HG02870 (cell line): ENCODE data around the gene CDK5R1.
"Not testable (repeated sequence)": the region's sequence is repeated elsewhere in the genome, so short reads cannot be mapped to it uniquely, and the experiment has no call there.

Experiments
- ATAC-seq: cut with Tn5 transposase; IDR thresholded peaks from one replicate; pipeline ENCODE4 v1.9.1; 2021; ENCODE audit warnings: mild to moderate bottlenecking, moderate library complexity; ENCODE audit not compliant: unreplicated experiment

Gene CDK5R1

DNA sequence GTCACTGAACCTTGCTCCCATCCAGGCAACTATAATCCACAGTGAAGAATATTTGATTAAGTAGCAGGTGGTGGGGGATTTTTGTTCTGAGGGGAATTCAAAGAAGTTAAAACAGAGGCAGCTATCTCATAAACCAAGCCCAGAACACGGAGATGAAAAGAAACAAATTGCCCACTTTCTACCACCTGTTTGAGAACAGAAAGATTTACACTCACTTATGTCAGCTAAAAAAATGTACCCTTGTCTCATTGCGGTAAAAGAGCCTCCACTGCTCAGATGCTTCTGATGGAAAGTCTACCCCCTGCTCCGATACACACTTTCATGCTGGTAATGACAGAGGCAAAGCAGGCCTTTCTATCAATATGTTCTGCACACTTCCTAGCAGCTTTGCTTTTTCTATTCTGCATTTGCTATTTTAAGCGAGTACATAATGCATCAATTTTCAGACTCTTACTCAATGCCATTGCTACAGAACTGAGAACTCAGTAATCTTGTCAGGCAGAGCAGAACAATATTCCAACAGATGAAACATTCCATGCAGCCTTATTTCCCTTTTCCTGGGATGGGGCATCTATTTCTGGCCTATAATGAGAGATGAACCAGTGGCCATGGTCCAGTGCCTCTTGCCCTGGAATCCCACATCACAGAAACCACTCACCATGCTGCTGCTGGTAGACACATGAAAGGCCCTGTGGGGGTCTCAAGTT is 29.0 kb downstream of the CDK5R1 start:
- ATAC-seq = peak; percentile 49

DNA sequence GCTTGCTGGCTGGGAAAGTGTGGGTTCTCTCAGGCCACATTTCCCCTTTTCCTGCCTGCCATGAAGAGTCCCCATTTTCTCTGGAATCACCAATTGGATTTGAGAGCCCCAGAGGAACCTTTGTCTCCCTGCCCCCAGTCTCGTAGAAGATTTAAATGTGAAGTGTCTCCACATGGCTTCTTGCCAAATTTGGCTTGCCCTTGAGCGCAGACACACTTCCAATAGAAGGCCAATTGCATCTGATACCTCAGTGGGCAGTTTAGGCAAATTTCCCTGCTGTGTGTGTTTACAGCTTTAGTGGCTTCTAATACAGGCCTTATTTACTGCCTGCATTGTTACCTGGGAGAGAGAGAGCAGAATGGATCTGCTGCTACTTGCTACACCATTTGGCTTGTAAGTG is 29.7 kb downstream of the CDK5R1 start:
- no peak for ATAC-seq

DNA sequence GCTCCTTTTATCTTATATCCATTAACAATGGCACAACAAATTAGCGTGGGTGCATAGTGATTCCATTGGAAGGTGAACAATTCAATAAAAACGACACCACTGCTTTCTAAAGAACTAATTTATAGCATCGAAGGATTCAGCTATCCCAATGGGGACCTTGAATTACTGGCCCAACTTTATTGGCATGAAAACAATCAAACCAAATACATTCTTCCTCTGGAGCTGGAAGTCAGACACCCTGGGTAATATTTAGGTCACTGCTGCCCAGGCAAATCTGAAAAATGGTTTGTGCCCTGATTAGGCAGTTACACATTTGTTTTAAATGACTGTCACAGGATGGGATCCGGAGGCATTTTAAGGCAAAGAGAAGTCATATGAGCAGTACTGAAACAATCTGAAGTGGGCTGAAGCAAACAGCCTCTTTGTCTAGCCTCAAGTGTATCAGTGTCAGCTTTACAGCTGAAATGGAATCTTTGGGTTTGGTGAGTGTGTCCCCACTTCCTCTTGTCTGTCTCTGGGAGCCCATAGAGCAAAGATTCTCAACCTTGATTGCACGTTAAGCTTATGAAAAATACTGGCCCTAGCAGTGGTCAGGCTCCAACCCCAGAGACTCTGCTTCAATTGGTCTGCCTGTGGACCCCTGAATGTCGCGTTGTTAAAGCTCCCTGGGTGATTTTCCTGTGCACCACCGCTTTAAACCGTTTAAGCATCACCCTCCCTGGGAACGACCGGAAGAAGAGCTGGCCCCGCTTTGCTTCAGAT is 30.3 kb downstream of the CDK5R1 start:
- peak; percentile 46 for ATAC-seq

DNA sequence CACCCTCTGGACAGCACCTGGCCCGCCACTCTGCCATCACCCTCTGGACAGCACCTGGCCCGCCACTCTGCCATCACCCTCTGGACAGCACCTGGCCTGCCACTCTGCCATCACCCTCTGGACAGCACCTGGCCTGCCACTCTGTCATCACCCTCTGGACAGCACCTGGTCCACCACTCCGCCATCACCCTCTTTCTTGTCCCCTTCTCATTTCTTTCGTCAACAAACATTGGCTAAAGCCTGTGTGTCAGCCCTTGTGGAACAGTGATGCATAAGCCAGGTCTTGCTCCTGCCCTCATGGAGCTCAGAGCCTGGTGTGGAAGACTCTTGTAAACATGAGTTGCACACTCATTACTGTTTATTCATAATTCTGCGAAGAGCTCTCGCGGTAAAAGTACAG is 31.2 kb downstream of the CDK5R1 start:
- no peak for ATAC-seq

DNA sequence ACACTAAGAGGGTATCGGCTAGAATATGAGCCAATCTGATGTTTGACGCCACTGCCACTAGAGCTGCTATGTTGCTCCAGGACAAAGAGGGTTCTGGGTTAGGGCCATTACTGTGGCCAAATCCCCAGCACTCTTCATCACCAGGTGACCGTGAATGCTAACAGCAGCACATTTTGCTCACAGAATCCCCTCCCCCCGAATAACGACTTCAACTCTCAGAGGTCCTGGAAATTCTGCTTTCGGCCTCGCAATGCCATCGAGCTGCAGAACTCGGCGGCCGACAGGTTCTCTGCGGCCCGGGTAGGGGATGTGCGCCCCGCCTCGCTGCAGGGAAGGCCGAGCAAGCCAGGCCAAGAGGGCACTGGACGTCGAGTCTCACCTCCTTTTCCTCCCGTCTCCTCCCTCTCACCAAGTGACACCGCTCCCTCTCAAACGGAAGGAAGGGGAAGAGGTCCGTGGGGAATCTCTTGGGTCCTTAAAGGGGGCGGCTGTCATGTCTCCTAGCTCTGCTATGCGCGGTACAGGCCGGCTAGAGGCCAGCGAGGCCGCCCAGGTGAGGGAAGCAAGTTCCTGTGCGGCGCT is 31.9 kb downstream of the CDK5R1 start:
- ATAC-seq = no peak

DNA sequence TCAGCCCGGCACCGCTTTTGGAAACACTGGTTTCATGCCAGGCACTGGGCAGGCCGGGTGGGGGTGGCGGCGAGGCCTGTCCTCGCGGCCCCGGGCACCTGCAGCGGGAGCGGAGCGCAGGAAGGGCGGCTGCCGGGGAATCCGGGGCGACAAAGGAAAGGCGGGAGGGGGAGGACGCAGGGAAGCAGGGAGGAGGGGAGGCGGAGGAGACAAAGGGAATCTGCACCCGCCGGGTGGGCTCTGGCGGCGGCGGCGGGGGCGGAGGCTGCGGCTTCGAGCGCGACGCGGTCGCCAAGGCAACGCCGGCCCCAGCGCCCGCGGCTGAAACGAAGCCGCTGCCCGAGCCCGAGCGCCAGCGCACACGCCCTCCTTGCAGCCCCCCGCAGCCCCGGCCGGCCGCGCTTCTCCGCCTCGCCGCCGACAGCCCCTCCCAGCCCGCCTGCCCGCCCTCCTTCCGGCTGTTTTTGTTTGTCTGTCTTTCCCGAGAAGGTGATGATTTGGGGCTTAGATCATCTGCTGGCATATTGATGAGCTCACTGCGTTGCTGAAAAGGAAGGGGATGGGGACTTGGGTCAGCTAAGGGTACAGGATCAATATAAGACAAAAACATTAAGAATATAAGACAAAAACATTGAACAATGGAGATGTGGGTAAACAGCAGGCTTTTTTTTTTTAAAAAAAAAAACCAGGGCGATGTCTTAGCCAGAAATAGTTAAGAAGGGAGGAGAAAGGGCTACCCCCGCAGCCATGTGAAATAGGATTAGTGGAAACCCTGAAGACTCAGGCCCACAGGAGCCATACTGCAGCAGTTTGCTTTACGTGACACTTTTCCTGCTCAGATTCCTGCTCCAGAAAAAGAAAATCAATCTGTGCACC is 32.7 kb downstream of the CDK5R1 start:
- no peak for ATAC-seq

DNA sequence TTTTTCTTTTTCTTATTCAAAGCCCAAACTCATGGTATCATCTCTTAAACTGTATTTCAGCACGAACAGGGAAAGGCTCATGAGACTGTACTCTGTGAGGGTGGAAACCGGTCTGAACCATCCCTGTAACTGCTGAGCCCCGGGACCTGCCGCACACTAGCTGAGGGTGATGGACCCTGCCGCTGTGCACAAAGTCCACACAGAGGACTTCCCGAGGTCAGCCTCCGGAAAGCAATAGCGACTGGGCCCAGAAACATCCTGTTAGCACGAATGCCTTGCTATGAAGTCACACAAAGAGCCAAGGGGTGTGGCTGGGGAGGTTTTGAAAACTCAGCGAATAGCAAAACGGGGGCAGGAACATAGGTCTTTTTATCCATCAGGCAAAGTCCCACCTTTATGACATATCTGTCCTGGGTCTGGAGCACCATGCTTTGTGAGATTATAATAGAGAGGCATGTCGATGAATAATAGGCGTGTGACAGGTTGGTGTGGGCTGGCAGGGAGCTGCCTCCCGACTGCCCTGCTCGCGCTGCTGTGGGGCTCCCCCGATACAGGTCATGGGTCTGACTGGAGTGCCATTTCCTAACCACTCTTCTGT is 33.4 kb downstream of the CDK5R1 start:
- ATAC-seq = no peak

DNA sequence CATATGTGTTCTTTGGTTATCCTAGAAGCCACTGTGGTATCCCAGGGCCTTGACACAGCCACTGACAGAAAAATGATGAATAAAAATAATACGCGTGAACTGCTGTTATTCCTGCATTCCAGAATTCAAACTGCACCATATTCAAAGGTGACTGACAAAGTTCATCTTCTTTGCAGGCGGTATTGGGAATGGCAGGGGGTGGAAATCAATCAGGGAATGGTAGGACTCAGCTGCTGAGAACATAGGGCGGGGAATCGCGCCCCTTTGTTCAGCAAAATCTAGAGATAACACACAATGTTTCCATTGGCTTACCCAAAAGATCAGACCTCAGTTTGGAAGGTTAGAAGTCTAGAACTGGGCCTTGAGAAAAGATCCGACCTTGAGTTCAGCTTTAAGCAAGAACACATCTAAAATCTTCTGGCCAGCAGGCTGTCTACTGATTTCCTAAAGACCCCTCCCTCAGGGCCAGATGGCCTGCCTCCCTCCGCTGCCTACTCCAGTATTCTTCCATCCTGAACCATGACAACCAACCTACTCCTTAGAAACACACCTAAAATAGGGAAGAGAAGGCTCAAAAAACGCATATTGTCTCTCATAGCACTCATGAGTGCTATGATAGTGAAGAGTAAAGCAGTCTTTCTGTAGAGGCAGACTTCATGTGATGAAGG is 34.1 kb downstream of the CDK5R1 start:
- ATAC-seq = no peak

DNA sequence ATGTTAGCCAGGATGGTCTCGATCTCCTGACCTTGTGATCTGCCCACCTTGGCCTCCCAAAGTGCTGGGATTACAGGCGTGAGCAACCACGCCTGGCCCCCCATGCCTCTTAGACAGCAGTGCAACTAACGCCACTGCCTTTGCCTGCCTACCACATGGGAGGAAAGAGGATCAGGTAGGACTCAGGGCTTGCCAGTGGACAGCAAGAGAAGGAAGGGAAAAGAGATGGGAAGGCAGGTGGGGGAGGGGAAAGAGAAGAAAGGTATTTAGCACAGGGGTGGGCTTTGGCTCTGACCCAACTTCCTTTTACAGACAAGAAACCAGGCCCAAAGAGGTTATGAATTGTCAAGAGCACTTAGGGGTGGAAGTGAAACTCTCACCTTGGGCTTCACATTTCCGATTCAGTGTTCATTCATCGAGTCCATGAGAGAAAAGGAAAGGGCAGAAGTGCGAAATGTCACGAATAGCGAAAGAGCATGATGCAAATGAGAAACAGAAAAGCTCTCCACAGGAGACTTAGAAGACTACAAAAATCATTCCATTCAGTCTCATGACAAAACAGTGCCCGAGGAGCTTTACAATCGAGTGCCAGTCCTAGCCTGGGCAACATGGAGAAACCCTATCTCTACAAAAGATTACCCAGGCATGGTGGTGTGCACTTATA is 36.4 kb downstream of the CDK5R1 start:
- ATAC-seq = peak; percentile 50

DNA sequence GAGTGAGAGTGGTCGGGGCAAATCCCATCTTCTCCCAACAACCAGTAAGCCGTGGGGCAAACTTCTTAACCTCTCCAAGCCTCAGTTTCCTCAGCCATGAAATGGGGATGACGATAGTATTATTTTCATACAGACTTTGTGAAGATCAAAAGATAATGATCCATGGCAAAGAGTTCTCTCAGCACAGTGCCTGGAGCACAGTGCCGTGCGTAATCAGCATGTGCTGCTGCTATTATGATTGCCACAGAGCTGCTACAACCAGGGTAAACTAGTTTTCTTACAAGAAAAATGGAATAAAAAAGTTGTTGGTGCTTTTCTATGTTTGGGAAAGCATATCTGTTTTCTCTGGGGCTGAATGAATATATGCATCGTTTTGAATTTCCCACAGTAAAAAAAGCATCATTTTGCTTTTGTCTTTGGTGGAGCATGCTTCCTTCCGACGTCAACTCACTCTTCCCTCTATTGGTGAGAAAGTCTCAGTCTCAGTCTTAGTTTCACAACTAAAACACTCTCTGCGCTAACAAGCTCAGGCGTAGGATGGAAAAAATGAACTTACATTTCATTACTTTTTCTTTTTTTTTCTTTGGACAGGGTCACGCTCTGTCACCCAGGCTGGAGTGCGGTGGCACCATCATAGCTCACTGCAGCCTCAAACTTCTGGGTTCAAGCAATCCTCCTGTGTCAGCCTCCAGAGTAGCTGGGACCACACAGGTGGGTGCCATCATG is 37.2 kb downstream of the CDK5R1 start:
- ATAC-seq = no peak

DNA sequence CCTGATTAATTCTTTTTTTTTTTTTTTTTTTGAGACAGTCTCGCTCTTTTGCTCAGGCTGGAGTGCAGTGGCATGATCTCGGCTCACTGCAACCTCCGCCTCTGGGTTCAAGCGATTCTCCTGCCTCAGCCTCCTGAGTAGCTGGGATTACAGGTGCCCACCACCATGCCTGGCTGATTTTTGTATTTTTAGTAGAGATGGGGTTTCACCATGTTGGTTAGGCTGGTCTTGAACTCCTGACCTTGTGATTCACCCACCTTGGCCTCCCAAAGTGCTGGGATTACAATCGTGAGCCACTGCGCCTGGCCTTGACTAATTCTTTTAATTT is 37.7 kb downstream of the CDK5R1 start:
- ATAC-seq = not testable (repeated sequence)

DNA sequence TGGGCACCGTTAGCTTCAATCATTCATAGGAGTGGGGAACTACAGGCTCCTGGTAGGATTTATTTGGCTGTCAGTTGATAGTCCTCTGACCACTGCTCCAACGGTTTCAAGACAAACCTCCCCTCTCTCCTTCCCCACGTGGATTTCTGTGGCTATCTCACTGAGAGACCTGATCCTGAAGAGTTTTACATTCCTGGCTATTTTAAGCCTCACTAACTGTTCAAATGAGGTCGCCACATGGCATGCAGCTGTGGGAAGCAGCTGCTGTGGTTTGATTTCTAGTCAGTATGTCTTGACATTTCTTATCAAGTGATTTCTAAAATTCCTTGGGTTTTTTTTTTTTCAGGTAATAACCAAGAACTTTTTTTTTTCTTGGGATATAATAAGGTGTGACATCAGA is 38.3 kb downstream of the CDK5R1 start:
- ATAC-seq = no peak

DNA sequence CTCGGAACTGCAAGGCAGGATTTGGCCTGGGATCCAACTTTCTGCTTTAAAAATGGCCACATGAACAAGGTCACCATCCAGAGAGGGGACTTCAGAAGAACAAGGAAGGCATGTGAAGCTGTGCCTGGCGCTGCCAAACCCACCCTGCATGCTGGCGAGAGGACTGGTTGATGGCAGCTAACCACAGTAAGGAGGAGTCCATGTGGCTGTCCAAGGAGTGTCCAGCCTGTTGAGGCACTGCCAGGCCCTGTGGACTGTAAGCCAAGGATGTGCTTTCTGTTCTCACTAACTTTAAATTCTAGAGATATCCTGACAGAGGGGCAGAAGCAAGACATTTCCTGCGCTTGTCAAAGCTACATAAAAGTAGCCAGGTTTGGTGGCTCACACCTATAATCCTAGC is 40.4 kb downstream of the CDK5R1 start:
- ATAC-seq = no peak

DNA sequence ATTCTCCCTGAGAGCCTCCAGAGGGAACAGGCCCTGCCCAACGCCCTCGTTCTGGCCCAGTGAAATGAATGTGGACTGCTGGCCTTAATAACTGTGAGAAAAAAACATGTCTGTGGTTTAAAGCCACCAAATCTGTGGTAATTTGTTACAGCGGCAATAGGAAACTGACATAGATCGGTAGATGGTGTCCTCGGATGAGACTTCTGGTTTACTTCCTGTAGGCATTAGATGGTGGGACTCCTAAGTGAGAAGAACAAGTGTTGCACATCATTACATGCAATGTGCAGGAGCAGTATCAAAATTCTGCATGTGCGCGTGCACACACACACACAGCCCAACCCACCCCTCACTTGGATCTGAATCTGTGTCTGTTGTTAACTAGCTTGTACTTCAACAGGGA is 42.0 kb downstream of the CDK5R1 start:
- no peak for ATAC-seq

DNA sequence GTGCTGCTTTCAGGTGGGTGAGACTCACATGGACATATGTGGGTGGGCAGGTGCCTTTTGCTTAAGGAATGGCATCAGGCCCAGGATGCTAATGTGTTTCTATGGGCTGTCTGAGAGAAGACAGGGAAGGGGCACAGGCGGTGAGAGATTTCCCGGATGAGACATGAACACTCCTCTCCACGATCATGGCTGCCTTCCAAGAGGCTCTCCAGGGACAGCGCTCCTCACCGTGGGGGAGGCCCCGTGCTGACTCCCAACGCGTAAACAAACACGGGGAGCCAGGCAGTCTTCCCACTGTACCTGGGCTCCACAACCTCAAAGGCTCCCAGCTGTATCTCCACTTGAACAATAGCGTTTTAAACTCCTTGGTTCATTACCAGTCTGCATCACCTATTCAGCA is 42.8 kb downstream of the CDK5R1 start:
- no peak for ATAC-seq

DNA sequence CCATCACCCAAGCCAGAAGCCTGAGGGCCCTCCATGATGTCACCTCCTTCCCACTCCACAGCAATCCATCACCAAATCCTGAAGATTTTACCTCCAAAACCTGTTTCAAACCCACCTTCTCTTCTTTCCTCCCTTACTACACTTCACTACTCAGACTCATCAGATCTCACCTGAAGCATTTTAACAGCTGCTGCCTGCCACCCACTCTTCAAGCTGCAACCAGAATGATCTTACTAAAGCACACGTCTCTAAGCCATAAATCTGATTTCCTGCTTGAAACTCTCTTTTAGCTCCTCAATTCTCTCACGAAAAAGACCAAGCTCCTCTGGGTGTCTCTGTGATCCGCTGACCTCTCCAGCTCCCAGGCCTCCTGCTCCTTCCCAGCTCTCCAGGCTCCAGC is 46.5 kb downstream of the CDK5R1 start:
- no peak for ATAC-seq

DNA sequence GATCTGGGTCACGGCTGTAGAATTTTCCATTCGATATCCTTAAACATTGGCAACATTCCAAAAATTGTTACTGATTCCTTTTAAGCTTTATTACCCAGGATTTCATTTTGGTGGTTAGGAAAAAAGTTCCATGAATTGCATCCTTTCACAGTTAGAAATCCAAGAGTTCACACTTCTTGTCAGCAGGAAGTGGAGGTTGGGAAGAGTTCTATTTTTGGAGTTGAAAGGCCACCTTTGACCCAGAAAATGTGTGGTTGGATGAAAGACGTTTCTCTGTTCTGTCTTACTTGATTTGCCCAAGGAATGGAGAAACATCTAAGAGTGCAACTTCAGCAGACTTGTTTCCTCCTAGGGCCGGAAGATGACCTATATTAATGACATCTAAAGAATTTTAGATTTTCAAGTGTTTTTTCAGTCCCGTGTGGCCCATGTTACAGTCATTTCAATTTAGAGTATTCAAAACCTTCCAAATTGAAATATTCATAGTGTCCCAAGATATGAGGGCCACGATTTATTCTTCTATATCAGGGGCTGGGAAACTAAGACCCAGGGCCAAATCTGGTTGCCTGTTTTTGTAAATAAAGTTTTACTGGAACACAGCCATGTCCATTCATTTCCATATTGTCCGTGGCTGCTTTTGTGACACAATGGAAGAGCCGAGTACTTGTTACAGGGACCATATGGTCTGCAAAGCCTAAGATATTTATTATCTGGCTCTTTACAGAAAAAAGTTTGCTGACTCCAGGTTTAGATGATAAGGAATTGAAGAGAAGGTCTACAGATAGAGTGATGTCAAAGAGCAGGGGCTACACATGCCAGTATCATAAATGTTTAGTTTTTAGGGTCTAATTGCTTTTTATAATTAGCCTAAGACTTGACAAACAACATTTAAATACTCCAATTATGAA is 50.2 kb downstream of the CDK5R1 start:
- ATAC-seq = no peak
